Endodermal cell (in vitro differentiated cells): Measurements from ENCODE around the gene RFC3. TPM values are rescaled to one million over a fixed set of nuclear protein-coding genes. Genes with fewer than 3 reads are reported as not detected.
A peak's percentile ranks its signal among the peaks of the same experiment; 100 is the strongest.
"Not testable (repeated sequence)": the region's sequence is repeated elsewhere in the genome, so short reads cannot be mapped to it uniquely, and the experiment has no call there.

Experiments
- DNase-seq: peaks from one replicate; pipeline ENCODE4 v3.0.0-alpha.2; 2017
- H3K27ac ChIP-seq: 2 replicates; pipeline ENCODE4 v1.5.1; 2013; ENCODE audit warnings: mild to moderate bottlenecking, low read depth, low read length, moderate library complexity
- H3K27me3 ChIP-seq: 2 replicates; pipeline ENCODE4 v1.6.1; 2013; ENCODE audit warnings: mild to moderate bottlenecking, low read length, moderate library complexity; ENCODE audit not compliant: insufficient read depth, control insufficient read depth, poor library complexity, severe bottlenecking
- H3K36me3 ChIP-seq: 2 replicates; pipeline ENCODE4 v1.7.0; 2013; ENCODE audit warnings: mild to moderate bottlenecking, low read length, moderate library complexity; ENCODE audit not compliant: control insufficient read depth, insufficient read depth
- H3K4me1 ChIP-seq: one replicate; pipeline ENCODE4 v1.7.0; 2013; ENCODE audit warnings: low read length; ENCODE audit not compliant: control insufficient read depth, insufficient read depth
- H3K4me3 ChIP-seq: 2 replicates; pipeline ENCODE4 v1.5.1; 2013; ENCODE audit warnings: mild to moderate bottlenecking, low read length, moderate library complexity
- H3K9ac ChIP-seq: 2 replicates; pipeline ENCODE4 v1.6.1; 2013; ENCODE audit warnings: mild to moderate bottlenecking, low read length, moderate library complexity; ENCODE audit not compliant: poor library complexity, severe bottlenecking; ENCODE audit errors: extremely low read depth
- H3K9me3 ChIP-seq: 2 replicates; pipeline ENCODE4 v1.6.1; 2013; ENCODE audit warnings: mild to moderate bottlenecking, low read length, moderate library complexity; ENCODE audit not compliant: control insufficient read depth
- H3K27ac Mint-ChIP-seq: 2 replicates; pipeline ENCODE4 v1.8.0; 2020; ENCODE audit warnings: mixed read lengths
- H3K27me3 Mint-ChIP-seq: 2 replicates; pipeline ENCODE4 v1.8.0; 2021; ENCODE audit warnings: mild to moderate bottlenecking, mixed read lengths; ENCODE audit not compliant: insufficient read depth
- H3K36me3 Mint-ChIP-seq: 2 replicates; pipeline ENCODE4 v1.8.0; 2020; ENCODE audit warnings: low read depth, mixed read lengths
- H3K4me1 Mint-ChIP-seq: 2 replicates; pipeline ENCODE4 v1.8.0; 2020; ENCODE audit warnings: mixed read lengths
- H3K4me3 Mint-ChIP-seq: 2 replicates; pipeline ENCODE4 v1.8.0; 2020; ENCODE audit warnings: mild to moderate bottlenecking, moderate library complexity, mixed read lengths
- H3K9me3 Mint-ChIP-seq: 2 replicates; pipeline ENCODE4 v1.8.0; 2020; ENCODE audit warnings: mild to moderate bottlenecking, mixed read lengths
- WGBS, 2 experiments: methylation state at CpG; one replicate each; pipeline versions ENCODE4 v1.1.5 to v1.1.7; 2013; ENCODE audit warnings: missing lambda C conversion rate in 2 of 2, mixed read lengths in 1 of 2; ENCODE audit not compliant: insufficient coverage in 1 of 2, insufficient read length in 1 of 2; 5-methylcytosine and 5-hydroxymethylcytosine counted together
- total RNA-seq, 2 donors: library from RNA; stranded (reverse); fragmentation: NEBNext Ultra II Directional in 1 of 2; extraction: Animal tissue kit (Norgen Biotek cat#: 25700) in 1 of 2; gene quantifications; 2 replicates in 1 of 2; 3 replicates in 1 of 2; pipeline ENCODE4 v1.2.1, GENCODE V29; 2021
- TF ChIP-seq, protein P1 (sequence below): fragments of 200-600 bp; sonication (generic); conservative IDR thresholded peaks from 2 replicates; pipeline ENCODE4 v1.5.0; 2021; ENCODE audit warnings: antibody characterized with exemption, mild to moderate bottlenecking

RFC3 gene
- total RNA-seq, 2 donors from 2014 or later, result 29.8 to 34.2 TPM

DNA sequence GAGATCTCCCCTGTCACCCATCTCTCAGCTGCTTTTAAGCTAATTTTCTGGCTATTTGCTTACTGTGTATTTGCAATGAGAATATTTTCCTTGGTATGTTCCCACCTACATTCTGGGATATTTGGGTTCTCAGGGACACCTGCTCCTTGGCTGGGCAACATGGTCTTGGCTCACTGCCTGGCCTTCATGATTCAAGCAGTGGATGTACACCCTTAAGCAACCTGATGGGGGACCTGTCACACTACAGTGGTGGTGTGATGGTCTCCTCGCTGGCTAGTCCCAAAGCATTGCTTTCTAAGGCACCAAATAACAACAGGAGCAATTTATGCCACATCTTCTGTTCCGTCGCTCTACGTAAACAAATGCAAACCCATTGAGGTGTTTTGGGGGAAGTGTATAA lies 35.3 kb upstream of the RFC3 start:
- Mint-ChIP-seq H3K4me3 (no peak overlapping the region), H3K27me3 (no peaks in the 10 kb centered on the region), H3K27ac (no peak overlapping the region), H3K36me3 (no peaks in the 10 kb centered on the region), H3K9me3 (peaks cover 17% of the 10 kb centered on the region), H3K4me1 (peaks cover 3% of the 10 kb centered on the region)
- DNase-seq, result no peak
- Histone ChIP-seq H3K9ac (no peak overlapping the region), H3K27ac (no peak overlapping the region), H3K27me3 (no peaks in the 10 kb centered on the region), H3K4me1 (peaks cover 8% of the 10 kb centered on the region), H3K9me3 (peaks cover 15% of the 10 kb centered on the region), H3K4me3 (no peak overlapping the region), H3K36me3 (no peaks in the 10 kb centered on the region)
- 75% methylated on average over 4 of the region's 4 CpGs; no CpG with 5 or more reads in 1 of the 2 experiments for WGBS, 2 experiments
- TF ChIP-seq, protein P1, sequence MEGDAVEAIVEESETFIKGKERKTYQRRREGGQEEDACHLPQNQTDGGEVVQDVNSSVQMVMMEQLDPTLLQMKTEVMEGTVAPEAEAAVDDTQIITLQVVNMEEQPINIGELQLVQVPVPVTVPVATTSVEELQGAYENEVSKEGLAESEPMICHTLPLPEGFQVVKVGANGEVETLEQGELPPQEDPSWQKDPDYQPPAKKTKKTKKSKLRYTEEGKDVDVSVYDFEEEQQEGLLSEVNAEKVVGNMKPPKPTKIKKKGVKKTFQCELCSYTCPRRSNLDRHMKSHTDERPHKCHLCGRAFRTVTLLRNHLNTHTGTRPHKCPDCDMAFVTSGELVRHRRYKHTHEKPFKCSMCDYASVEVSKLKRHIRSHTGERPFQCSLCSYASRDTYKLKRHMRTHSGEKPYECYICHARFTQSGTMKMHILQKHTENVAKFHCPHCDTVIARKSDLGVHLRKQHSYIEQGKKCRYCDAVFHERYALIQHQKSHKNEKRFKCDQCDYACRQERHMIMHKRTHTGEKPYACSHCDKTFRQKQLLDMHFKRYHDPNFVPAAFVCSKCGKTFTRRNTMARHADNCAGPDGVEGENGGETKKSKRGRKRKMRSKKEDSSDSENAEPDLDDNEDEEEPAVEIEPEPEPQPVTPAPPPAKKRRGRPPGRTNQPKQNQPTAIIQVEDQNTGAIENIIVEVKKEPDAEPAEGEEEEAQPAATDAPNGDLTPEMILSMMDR, result peak; percentile 33

DNA sequence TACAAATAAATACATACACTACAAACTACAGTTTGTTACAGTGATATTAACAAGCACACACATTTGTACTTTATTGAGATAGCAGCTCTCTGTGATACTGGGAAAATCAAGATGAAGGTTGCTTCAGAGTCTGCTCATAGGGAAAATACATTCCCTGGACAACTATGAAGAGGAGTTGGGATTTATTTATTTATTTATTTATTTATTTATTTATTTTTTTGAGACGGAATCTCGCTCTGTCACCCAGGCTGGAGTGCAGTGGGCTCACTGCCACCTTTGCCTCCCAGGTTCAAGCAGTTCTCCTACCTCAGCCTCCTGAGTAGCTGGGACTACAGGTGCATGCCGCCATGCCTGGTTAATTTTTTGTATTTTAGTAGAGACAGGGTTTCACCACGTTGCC lies 34.7 kb upstream of the RFC3 start:
- not testable (repeated sequence) for H3K27ac ChIP-seq, H3K27me3 ChIP-seq, H3K4me1 Mint-ChIP-seq, H3K4me1 ChIP-seq, H3K4me3 ChIP-seq, H3K27me3 Mint-ChIP-seq, H3K4me3 Mint-ChIP-seq, H3K36me3 ChIP-seq, H3K9ac ChIP-seq, H3K27ac Mint-ChIP-seq, DNase-seq, H3K36me3 Mint-ChIP-seq
- H3K9me3 Mint-ChIP-seq, result peaks cover 17% of the 10 kb centered on the region
- WGBS, 2 experiments, result 48% methylated on average over 4 of the region's 4 CpGs; no CpG with 5 or more reads in 1 of the 2 experiments
- H3K9me3 ChIP-seq, result peaks cover 15% of the 10 kb centered on the region

DNA sequence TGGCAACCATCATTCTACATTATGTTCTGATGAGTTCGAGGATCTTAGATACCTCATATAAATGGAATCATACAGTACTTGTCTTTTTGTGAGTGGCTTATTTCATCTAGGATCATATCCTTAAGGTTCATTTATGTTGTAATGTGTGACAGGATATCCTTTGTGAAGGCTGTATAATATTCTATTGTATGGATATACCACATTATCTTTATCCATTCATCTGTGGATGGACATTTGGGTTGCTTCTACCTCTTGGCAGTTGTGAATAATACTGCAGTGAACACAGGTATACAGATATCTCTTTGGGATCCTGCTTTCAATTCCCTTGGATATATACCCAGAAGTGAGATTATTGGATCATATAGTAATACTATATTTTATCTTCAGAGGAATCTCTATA lies 33.2 kb upstream of the RFC3 start:
- H3K27ac ChIP-seq, result no peak overlapping the region
- no peaks in the 10 kb centered on the region for H3K27me3 Mint-ChIP-seq
- 92 to 100% methylated on average over 1 of the region's 1 CpG for WGBS, 2 experiments
- no peaks in the 10 kb centered on the region for H3K27me3 ChIP-seq
- H3K4me1 Mint-ChIP-seq, result peaks cover 3% of the 10 kb centered on the region
- DNase-seq, result no peak
- H3K36me3 ChIP-seq, result no peaks in the 10 kb centered on the region
- peaks cover 15% of the 10 kb centered on the region for H3K9me3 ChIP-seq
- H3K4me3 ChIP-seq, result no peak overlapping the region
- H3K9ac ChIP-seq, result no peak overlapping the region
- H3K27ac Mint-ChIP-seq, result no peak overlapping the region
- TF ChIP-seq, protein P1, result no peak
- H3K36me3 Mint-ChIP-seq, result no peaks in the 10 kb centered on the region
- H3K4me1 ChIP-seq, result no peaks in the 10 kb centered on the region
- peaks cover 17% of the 10 kb centered on the region for H3K9me3 Mint-ChIP-seq
- H3K4me3 Mint-ChIP-seq, result no peak overlapping the region

DNA sequence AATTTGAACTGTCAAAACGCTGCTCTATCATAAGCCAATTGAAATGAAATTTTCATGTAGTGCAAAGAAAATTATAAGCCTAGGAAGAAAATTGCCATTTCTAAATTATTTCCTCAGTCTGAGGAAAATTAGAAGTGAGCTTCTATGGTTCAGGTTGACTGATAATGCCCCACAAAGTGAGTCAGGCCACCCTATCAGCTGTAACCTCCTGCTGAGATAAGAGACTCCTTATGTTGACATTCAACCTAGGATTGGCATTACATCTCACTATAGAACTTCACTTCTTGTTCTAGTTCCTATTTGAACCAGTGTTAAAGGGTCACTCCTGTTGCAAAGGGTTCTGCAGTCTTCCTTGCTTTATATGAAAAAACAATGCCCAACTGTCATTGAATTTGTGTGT lies 32.6 kb upstream of the RFC3 start:
- Histone ChIP-seq H3K9me3 (peaks cover 14% of the 10 kb centered on the region), H3K36me3 (no peaks in the 10 kb centered on the region), H3K9ac (no peak overlapping the region), H3K27ac (no peak overlapping the region), H3K27me3 (no peaks in the 10 kb centered on the region), H3K4me3 (no peak overlapping the region), H3K4me1 (no peaks in the 10 kb centered on the region)
- Mint-ChIP-seq H3K4me1 (peaks cover 4% of the 10 kb centered on the region), H3K27ac (no peak overlapping the region), H3K9me3 (peaks cover 12% of the 10 kb centered on the region), H3K4me3 (no peak overlapping the region), H3K27me3 (no peaks in the 10 kb centered on the region), H3K36me3 (no peaks in the 10 kb centered on the region)
- TF ChIP-seq, protein P1, result no peak
- 100% methylated on average over 1 of the region's 1 CpG for WGBS, 2 experiments
- DNase-seq, result no peak
